ENCODE data around the gene PCDHB6. TPM values are rescaled to one million over a fixed set of nuclear protein-coding genes. Genes with fewer than 3 reads are reported as not detected.
"Not testable (repeated sequence)": the region's sequence is repeated elsewhere in the genome, so short reads cannot be mapped to it uniquely, and the experiment has no call there.

The PCDHB6 gene
- total RNA-seq (1 to 10 TPM; 3.7 to 4.4 TPM), polyA plus RNA-seq (ENCODE audit: insufficient read depth, low read depth, low replicate concordance) (6.2 TPM)
- long read RNA-seq, donor 1, partial matches to known transcripts = 0 of 1 reads
- long read RNA-seq, donor 1, other reads (novel, unspliced or antisense) = 0 of 1 reads
- long read RNA-seq, donor 2, partial matches to known transcripts = 0 of 1 reads
- long read RNA-seq, donor 2, other reads (novel, unspliced or antisense) = 0 of 1 reads

- intact Hi-C loops (cut with DNase I; ENCODE audit: low total_unique reads) = no loop called here
- Histone ChIP-seq H3K4me3 (peak within 1 kb of the TSS in 1 of 2 donors; percentile 18), H3K27me3 (no peaks in the 10 kb centered on the region), H3K9me3 (no peaks in the 10 kb centered on the region), H3K36me3 (ENCODE audit: low read depth, missing control alignments) (no peaks in the 10 kb centered on the region), H3K27ac (no peak within 1 kb of the TSS), H3K4me1 (no peaks in the 10 kb centered on the region)
- TF ChIP-seq CTCF (IDR thresholded peaks at IDR 0.05) (peak; percentile 14 to 30 (median 27)), POLR2A (IDR thresholded peaks at IDR 0.05) (no peak)
- DNase-seq = peak; percentile 74
- WGBS, 2 donors = 9 to 19% methylated on average over 18 of the region's 18 CpGs
Measured at GRCh38 chr5:141149812-141150211, at the start of gene PCDHB6. PCDHB6 (plus strand) TSS chr5:141150057; CDS start chr5:141150258, 201 bp downstream.

GRCh38 chr5:141100243-141100805 lies 49.5 kb upstream of the PCDHB6 start, which contains the start of gene PCDHB3:
PCDHB3 (plus strand) TSS chr5:141100473; CDS start chr5:141100650, 177 bp downstream.
- TF ChIP-seq CTCF (IDR thresholded peaks at IDR 0.05) (peak; percentile 33 to 58 (median 41)), POLR2A (IDR thresholded peaks at IDR 0.05) (no peak)
- intact Hi-C loops (cut with DNase I; ENCODE audit: low total_unique reads) = no loop called here
- Histone ChIP-seq H3K4me1 (no peaks in the 10 kb centered on the region), H3K4me3 (peak within 1 kb of the TSS; percentile 29 to 53), H3K9me3 (no peaks in the 10 kb centered on the region), H3K27me3 (no peaks in the 10 kb centered on the region), H3K36me3 (ENCODE audit: low read depth, missing control alignments) (no peaks in the 10 kb centered on the region), H3K27ac (no peak within 1 kb of the TSS)
- DNase-seq = peak; percentile 84
- WGBS, 2 donors = 15 to 22% methylated on average over 19 of the region's 19 CpGs

- TF ChIP-seq CTCF (IDR thresholded peaks at IDR 0.05) = no peak
- no peak for TF ChIP-seq POLR2A (IDR thresholded peaks at IDR 0.05)
- Histone ChIP-seq H3K36me3 (ENCODE audit: low read depth, missing control alignments) (no peaks in the 10 kb centered on the region), H3K4me3 (peak overlapping the region; percentile 29 to 53), H3K27me3 (no peaks in the 10 kb centered on the region), H3K27ac (no peak overlapping the region), H3K4me1 (no peaks in the 10 kb centered on the region), H3K9me3 (no peaks in the 10 kb centered on the region)
- 26 to 61% methylated on average over 20 of the region's 20 CpGs for WGBS, 2 donors
- intact Hi-C loops (cut with DNase I; ENCODE audit: low total_unique reads) = no loop called here
- DNase-seq = no peak
Measured at GRCh38 chr5:141101059-141101458, 48.8 kb upstream of the PCDHB6 start.

- H3K27ac ChIP-seq; H3K27me3 ChIP-seq; H3K9me3 ChIP-seq; H3K4me1 ChIP-seq; intact Hi-C loops (cut with DNase I; ENCODE audit: low total_unique reads); H3K36me3 ChIP-seq (ENCODE audit: low read depth, missing control alignments); DNase-seq: not testable (repeated sequence)
- WGBS, 2 donors = 31 to 35% methylated on average over 9 to 10 of the region's 39 CpGs
- H3K4me3 ChIP-seq = peak overlapping the region in 1 of 2 donors; percentile 53
Measured at GRCh38 chr5:141102070-141102469, 47.8 kb upstream of the PCDHB6 start.

GRCh38 chr5:141102471-141102870 lies 47.4 kb upstream of the PCDHB6 start:
- H3K27ac ChIP-seq; intact Hi-C loops (cut with DNase I; ENCODE audit: low total_unique reads); DNase-seq; H3K4me1 ChIP-seq; H3K9me3 ChIP-seq; H3K36me3 ChIP-seq (ENCODE audit: low read depth, missing control alignments); H3K27me3 ChIP-seq: not testable (repeated sequence)
- peak overlapping the region in 1 of 2 donors; percentile 53 for H3K4me3 ChIP-seq
- WGBS, 2 donors = 30% methylated on average over 18 of the region's 38 CpGs; no CpG with 5 or more reads in 1 of the 2 donors

All from testis (tissue), 5 donors.